Measurements from ENCODE around the gene ZNF789. TPM values are rescaled to one million over a fixed set of nuclear protein-coding genes. Genes with fewer than 3 reads are reported as not detected.
A peak's percentile ranks its signal among the peaks of the same experiment; 100 is the strongest.

The ZNF789 gene
- total RNA-seq, 1 experiment from 2014 or later: 15.1 TPM

GRCh38 chr7:99525713-99526440 lies 53.2 kb downstream of the ZNF789 start:
- no peak overlapping the region for H3K23ac ChIP-seq (ENCODE audit: insufficient read length, low read depth, low read length)
- Mint-ChIP-seq H3K27ac (0 out of 7 replicates have a peak overlapping the region, but pooled peaks of 1 of the 3 experiments have one; percentile 17), H3K4me1 (no peaks in the 10 kb centered on the region), H3K9me3 (peaks cover 31 to 38% of the 10 kb centered on the region in 2 experiments), H3K4me3 (no peak overlapping the region), H3K36me3 (ENCODE audit: insufficient read depth in 1 of 3, low read depth in 3 of 3) (peaks cover 53 to 68% (median 66%) of the 10 kb centered on the region in 3 experiments), H3K27me3 (ENCODE audit: low read depth) (no peaks in the 10 kb centered on the region)
- no peaks in the 10 kb centered on the region for H3K79me2 ChIP-seq (ENCODE audit: insufficient read depth, low read length)
- H2BK15ac ChIP-seq (ENCODE audit: low read depth, low read length): no peak overlapping the region
- H3K27me3 ChIP-seq (ENCODE audit: insufficient read depth, low read length): no peaks in the 10 kb centered on the region
- DNase-seq: no peak
- H3T11ph ChIP-seq (ENCODE audit: low read length): no peak overlapping the region
- H3K4ac ChIP-seq (ENCODE audit: low read depth, low read length): no peak overlapping the region
- H4K20me1 ChIP-seq (ENCODE audit: control insufficient read depth, insufficient read depth, insufficient read length): no peaks in the 10 kb centered on the region
- no peaks in the 10 kb centered on the region for H3K79me1 ChIP-seq (ENCODE audit: insufficient read depth, low read depth, low read length, poor library complexity, severe bottlenecking)
- no peak overlapping the region for H3K27ac ChIP-seq (ENCODE audit: insufficient read length, low read depth, low read length)
- TF ChIP-seq CTCF (conservative IDR thresholded peaks at IDR 0.05): peak; percentile 66
- no peak overlapping the region for H2AFZ ChIP-seq (ENCODE audit: low read length)
- H3K4me1 ChIP-seq (ENCODE audit: insufficient read depth, low read length): no peaks in the 10 kb centered on the region
- H4K5ac ChIP-seq (ENCODE audit: insufficient read length, low read depth, low read length): no peak overlapping the region
- no CpG with 5 or more reads among the region's 21 CpGs for WGBS (ENCODE audit: extremely low coverage, insufficient read length, low lambda C conversion rate)
- H3K9ac ChIP-seq (ENCODE audit: extremely low read depth, insufficient read length, low read length): no peak overlapping the region
- no peak overlapping the region for H3K4me2 ChIP-seq (ENCODE audit: insufficient read depth, insufficient read length, low read length)
- no peak overlapping the region for H3K56ac ChIP-seq (ENCODE audit: insufficient read length, low read depth, low read length)
- no peak overlapping the region for H2BK120ac ChIP-seq (ENCODE audit: low read depth, low read length, poor library complexity, severe bottlenecking)
- no peak overlapping the region for H4K8ac ChIP-seq (replicated peaks; ENCODE audit: insufficient read length, low read depth, low read length)
- no peaks in the 10 kb centered on the region for H3K23me2 ChIP-seq (ENCODE audit: insufficient read length, low read depth, low read length, poor library complexity, severe bottlenecking)
- H3K14ac ChIP-seq (ENCODE audit: insufficient read depth, low read length): no peak overlapping the region
- no peak overlapping the region for H2BK20ac ChIP-seq (ENCODE audit: low read depth, low read length, poor library complexity, severe bottlenecking)
- H4K91ac ChIP-seq (ENCODE audit: insufficient read length, low read depth, low read length): no peak overlapping the region
- no peak overlapping the region for H3K18ac ChIP-seq (ENCODE audit: insufficient read length, low read depth, low read length)
- no peak overlapping the region for H2BK5ac ChIP-seq (ENCODE audit: insufficient read length, low read length)
- H2BK12ac ChIP-seq (ENCODE audit: insufficient read length, low read depth, low read length): no peak overlapping the region
- H2AK5ac ChIP-seq (ENCODE audit: insufficient read length, low read length): no peak overlapping the region
- peaks cover 23% of the 10 kb centered on the region for H3K9me3 ChIP-seq (ENCODE audit: control insufficient read depth, low read depth, low read length)

Measured in H9 (cell line).